HEK293T (cell line): ENCODE results near the gene BSPRY.
"Not testable (repeated sequence)": the region's sequence is repeated elsewhere in the genome, so short reads cannot be mapped to it uniquely, and the experiment has no call there.

ENCODE experiments used
- ARNT ChIP-seq: fragments of 450-650 bp; IDR thresholded peaks from 2 replicates; pipeline ENCODE4 v1.6.1; 2017; ENCODE audit warnings: mild to moderate bottlenecking
- BHLHE40 ChIP-seq: fragments of 450-650 bp; IDR thresholded peaks from 2 replicates; pipeline ENCODE4 v1.6.1; 2016; ENCODE audit warnings: mild to moderate bottlenecking, moderate library complexity, borderline replicate concordance
- LEF1 ChIP-seq: fragments of 450-650 bp; IDR thresholded peaks from 2 replicates; pipeline ENCODE4 v1.6.1; 2017; ENCODE audit warnings: mild to moderate bottlenecking, borderline replicate concordance
- NFRKB ChIP-seq: fragments of 450-650 bp; IDR thresholded peaks from 2 replicates; pipeline ENCODE4 v1.6.1; 2016; ENCODE audit warnings: mild to moderate bottlenecking, moderate library complexity
- SP1 ChIP-seq: fragments of 450-650 bp; IDR thresholded peaks from 2 replicates; pipeline ENCODE4 v1.6.1; 2017
- SUZ12 ChIP-seq: fragments of 450-650 bp; IDR thresholded peaks from 2 replicates; pipeline ENCODE4 v1.6.1; 2016; ENCODE audit warnings: mild to moderate bottlenecking
- TARDBP ChIP-seq: fragments of 450-650 bp; IDR thresholded peaks from 2 replicates; pipeline ENCODE4 v1.6.1; 2016
- ZNF384 ChIP-seq: fragments of 450-650 bp; IDR thresholded peaks from 2 replicates; pipeline ENCODE4 v1.6.1; 2016

DNA sequence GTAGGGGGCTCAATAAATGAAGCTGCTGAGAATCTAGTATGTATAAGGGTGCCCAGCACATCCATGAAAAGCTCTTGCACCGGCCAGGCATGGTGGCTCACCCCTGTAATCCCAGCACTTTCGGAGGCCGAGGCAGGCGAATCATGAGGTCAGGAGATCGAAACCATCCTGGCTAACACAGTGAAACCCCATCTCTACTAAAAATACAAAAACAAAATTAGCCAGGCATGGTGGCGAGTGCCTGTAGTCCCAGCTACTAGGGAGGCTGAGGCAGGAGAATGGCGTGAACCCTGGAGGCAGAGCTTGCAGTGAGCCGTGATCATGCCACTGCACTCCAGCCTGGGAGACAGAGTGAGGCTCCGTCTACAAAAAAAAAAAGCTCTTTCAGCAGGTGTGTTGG lies 57.0 kb downstream of the BSPRY start:
- not testable (repeated sequence) for TF ChIP-seq BHLHE40, ZNF384, SUZ12, TARDBP, SP1, ARNT, NFRKB, LEF1
